ENCODE results near the gene RNF213.

GRCh38 chr17:80254396-80255251, 6.0 kb upstream of the RNF213 start:
- TF ChIP-seq EZH2phosphoT487 (IDR thresholded peaks at IDR 0.05; ENCODE audit: borderline replicate concordance, low read length), result no peak
- no peak for TF ChIP-seq CTCF (conservative IDR thresholded peaks at IDR 0.05; ENCODE audit: low read depth, low read length)
